GM06990 (cell line): ENCODE results near the gene U2AF1L4.
A peak's percentile ranks its signal among the peaks of the same experiment; 100 is the strongest.

Experiments used
- DNase-seq: peaks from one replicate; pipeline ENCODE4 v3.0.0-alpha.2; 2011; ENCODE audit not compliant: insufficient read length; ENCODE audit errors: extremely low read depth
- H3K27me3 ChIP-seq: replicated peaks from 2 replicates; pipeline ENCODE4 v1.6.0; 2011; ENCODE audit warnings: low read length; ENCODE audit not compliant: control insufficient read depth, insufficient read depth
- H3K36me3 ChIP-seq: 2 replicates; pipeline ENCODE4 v1.5.1; 2011; ENCODE audit warnings: low read length; ENCODE audit not compliant: control insufficient read depth, insufficient read depth
- H3K4me3 ChIP-seq: replicated peaks from 2 replicates; pipeline ENCODE4 v1.5.1; 2011; ENCODE audit warnings: low read depth, mild to moderate bottlenecking, control low read depth, low read length
- TF ChIP-seq, protein P1 (sequence below): IDR thresholded peaks from 2 replicates; pipeline ENCODE4 v1.5.1; 2011; ENCODE audit warnings: low read length, control low read depth, mild to moderate bottlenecking, inconsistent platforms; ENCODE audit not compliant: insufficient read depth, poor library complexity, severe bottlenecking

Gene U2AF1L4

DNA sequence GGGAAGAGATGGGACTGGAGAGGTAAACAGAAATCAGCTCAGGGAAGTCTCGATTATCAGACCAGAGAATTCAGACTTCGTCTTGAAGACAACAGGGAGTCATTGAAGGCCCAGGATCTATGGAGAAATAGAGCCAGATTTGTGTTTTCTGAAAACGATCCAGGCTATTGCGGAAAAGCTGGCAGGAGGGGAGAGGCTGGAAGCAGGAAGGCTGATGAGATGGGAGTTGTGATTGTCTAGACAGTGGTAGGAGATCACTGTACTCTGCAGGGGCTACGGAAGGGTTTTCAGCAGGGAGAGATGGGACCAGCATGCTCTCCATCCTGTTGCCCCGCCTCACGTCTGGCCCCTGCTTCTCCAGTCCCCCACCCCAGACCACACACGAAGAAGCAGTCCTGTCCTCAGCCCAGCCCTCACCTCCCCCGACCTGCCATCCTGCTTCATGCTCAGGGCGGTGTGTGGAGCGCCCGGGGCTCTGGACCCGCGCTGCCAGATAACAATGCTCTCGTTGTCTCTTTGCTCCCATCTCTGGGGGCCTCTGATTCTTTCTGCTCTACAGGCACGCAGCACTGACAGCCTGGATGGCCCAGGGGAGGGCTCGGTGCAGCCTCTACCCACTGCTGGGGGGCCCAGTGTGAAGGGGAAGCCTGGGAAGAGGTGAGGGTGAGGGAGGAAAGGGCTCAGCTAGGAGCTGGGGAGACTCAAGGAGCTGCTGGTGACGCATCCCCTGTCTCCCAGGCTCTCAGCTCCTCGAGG lies 32.0 kb upstream of the U2AF1L4 start:
- TF ChIP-seq, protein P1, sequence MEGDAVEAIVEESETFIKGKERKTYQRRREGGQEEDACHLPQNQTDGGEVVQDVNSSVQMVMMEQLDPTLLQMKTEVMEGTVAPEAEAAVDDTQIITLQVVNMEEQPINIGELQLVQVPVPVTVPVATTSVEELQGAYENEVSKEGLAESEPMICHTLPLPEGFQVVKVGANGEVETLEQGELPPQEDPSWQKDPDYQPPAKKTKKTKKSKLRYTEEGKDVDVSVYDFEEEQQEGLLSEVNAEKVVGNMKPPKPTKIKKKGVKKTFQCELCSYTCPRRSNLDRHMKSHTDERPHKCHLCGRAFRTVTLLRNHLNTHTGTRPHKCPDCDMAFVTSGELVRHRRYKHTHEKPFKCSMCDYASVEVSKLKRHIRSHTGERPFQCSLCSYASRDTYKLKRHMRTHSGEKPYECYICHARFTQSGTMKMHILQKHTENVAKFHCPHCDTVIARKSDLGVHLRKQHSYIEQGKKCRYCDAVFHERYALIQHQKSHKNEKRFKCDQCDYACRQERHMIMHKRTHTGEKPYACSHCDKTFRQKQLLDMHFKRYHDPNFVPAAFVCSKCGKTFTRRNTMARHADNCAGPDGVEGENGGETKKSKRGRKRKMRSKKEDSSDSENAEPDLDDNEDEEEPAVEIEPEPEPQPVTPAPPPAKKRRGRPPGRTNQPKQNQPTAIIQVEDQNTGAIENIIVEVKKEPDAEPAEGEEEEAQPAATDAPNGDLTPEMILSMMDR: no peak
- Histone ChIP-seq H3K27me3 (no peaks in the 10 kb centered on the region), H3K4me3 (no peak overlapping the region)

DNA sequence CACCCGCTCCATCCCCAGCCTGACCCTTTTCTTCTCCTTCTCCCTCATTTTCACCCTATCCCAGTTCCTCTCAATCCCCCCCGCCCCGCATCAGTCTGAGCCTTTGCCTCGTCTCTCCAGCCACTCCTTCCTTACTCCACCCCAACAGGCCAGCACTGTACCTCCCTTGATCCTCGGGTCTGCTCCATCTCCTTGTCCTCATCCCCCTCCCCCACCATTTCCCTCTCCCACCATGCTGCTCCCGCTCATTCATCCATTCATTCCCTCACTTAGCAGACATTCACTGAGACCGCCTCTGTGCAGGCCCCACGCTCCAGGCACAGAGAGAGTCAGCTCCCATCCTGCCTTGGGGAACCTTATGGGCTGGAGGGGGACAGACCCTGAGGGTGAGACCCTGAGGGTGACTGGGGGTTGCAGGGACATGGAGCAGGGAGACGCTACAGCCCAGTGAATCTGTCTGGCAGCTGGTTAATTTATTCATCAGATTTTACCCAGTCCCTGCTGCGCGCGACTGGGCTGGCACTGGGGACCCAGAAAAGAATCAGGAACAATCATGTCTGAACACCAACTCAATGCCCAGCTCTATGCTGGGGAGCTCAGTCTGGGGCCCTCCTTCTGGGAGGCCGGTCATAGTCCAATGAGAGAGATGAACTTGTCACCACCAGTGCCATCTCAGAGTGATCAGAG lies 31.0 kb upstream of the U2AF1L4 start:
- TF ChIP-seq, protein P1: no peak
- Histone ChIP-seq H3K4me3 (peak overlapping the region; percentile 83), H3K36me3 (no peaks in the 10 kb centered on the region; the same call in 1 of the 2 replicates), H3K27me3 (no peaks in the 10 kb centered on the region)
- DNase-seq: no peak

More for the DNA sequence above, 32.0 kb upstream of the U2AF1L4 start:
- DNase-seq: no peak
- no peaks in the 10 kb centered on the region; the same call in 1 of the 2 replicates for H3K36me3 ChIP-seq

DNA sequence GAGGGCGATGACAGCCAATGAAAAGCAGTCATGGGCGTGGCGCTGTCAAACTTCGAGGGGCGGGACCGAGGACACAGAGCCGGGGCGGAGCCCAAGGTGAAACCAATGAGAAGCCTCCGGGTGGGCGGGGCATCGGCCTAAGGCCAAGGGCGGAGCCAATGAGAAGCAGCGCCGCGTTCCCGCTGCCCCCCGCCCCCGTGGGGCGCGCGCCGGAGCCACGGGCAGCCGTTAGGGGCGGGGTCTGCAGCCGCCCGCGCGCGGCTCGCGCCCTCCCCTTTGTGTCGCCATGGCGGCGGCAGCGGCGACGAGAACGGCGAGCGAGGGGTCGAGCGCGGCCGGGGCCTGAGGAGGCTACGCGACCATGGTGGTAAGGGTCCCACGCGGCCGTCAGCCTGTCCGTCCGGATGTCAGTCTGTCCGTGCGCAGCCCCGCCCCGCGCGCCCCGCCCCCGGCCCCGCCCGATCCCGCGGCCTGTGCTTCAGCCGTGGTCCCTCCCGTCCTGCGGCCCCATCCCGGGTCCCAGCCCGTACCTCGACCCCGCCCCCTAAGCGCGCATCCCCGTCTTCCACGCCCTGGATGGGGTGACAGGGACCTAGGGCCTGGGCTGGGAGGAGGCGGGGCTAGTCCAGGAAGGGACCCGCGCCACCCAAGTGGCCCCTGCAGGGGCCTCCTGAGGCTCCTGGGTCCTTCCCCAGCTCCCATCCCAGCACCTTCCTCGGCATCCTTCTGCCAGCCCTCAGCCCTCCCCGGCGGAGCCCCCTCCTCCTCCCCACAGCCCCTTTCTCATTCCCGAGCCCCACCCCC lies 30.3 kb upstream of the U2AF1L4 start, which contains the start of gene ARHGAP33:
Gene ARHGAP33 (plus strand): TSS at position 267 of the 804 bp plus-strand sequence. CDS start 95 bp downstream, at position 362.
- H3K36me3 ChIP-seq: no peaks in the 10 kb centered on the region; the same call in 1 of the 2 replicates
- no peaks in the 10 kb centered on the region for H3K27me3 ChIP-seq
- TF ChIP-seq, protein P1: no peak
- H3K4me3 ChIP-seq: peak within 1 kb of the TSS; percentile 83
- DNase-seq: peak; percentile 95

GRCh38 chr19:35775046-35775297 lies 29.8 kb upstream of the U2AF1L4 start:
- no peaks in the 10 kb centered on the region; the same call in 1 of the 2 replicates for H3K36me3 ChIP-seq
- H3K4me3 ChIP-seq: peak overlapping the region; percentile 45
- no peaks in the 10 kb centered on the region for H3K27me3 ChIP-seq
- DNase-seq: no peak
- TF ChIP-seq, protein P1: no peak

- Histone ChIP-seq H3K36me3 (no peaks in the 10 kb centered on the region; the same call in 1 of the 2 replicates), H3K27me3 (no peaks in the 10 kb centered on the region), H3K4me3 (peak overlapping the region; percentile 45)
- TF ChIP-seq, protein P1: no peak
- no peak for DNase-seq
These were observed 29.2 kb upstream of the U2AF1L4 start for GRCh38 chr19:35774274-35775045.
